ENCODE data around the gene ATG4A.
A peak's percentile ranks its signal among the peaks of the same experiment; 100 is the strongest.

Gene ATG4A

DNA sequence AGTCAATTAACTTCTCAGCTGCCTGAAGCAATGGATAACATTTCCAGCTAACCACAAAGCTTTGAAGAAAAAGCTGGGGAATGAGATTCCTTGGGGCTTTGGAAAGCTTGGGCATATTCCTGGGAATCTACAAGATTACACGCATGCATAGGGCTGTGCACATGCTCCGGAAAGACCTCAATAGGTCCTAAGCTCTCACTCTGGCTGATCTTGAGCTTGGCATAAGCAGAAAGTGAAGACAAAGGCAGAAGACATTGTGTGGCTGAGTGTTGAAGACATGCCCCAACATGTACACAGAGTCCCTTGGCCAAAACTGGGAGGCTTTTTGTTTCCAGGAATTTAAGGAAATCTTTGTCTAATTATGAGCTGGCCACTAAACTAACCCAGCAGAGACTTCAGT, 31.2 kb downstream of the ATG4A start:
- peak; percentile 5 to 6 for DNase-seq (ENCODE audit: low read depth in 2 of 2)

DNA sequence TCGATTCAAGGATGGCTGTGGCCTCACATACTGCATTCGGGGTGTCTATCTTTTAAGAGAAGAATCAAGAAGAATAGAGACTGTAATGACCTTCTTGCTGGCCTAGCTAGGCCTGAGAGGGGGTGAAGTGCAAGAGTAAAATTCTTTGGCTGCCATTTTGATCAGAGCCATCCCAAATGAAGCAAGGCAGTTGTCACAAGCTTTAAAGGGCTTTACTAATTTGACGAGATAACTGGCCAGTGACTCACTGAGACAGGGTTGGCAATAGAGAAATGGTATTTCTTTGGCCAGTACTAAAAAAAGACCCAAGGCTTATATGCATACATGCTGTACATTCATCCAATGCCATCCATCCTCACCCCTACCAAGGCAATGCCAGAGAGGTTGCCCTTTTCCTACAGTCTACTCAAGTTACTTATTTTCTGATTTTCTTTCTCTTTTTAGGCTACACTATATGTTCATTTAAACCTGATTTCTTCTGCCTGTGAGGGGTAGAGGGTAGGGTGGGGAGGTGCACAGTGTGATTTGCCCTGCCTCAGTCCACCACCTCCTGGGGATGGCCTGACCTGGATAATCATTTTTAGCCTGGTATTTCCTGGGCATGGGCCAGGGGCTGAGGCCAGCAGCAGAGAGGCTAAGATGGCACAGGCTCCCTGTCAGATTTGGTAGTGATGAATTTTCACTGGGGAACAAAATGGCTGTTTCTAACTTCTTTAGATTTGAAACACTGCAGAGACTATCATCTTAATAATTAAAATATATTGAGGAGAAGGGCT, 32.2 kb downstream of the ATG4A start:
- no peak for DNase-seq (ENCODE audit: low read depth in 2 of 2)

DNA sequence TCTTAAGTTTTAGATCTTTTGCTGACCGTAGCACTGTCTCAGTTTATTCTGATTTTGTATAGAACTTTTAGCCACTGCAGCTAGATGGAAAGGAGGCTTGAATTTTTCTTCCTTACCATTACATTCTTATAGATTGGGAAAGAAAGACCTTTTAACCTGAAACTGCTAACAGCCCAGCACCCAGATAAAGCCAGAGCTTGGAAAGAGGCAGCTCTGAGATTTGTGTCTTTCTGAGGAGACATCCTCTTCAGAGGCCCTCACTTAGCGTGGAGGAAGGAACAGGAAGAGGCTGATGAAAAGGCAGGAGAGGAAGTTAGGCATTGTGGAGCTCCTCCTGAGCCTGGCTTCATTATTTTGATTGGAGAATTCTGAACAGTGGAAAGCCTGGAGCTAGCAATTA, 35.1 kb downstream of the ATG4A start:
- no peak for DNase-seq (ENCODE audit: low read depth in 2 of 2)

DNA sequence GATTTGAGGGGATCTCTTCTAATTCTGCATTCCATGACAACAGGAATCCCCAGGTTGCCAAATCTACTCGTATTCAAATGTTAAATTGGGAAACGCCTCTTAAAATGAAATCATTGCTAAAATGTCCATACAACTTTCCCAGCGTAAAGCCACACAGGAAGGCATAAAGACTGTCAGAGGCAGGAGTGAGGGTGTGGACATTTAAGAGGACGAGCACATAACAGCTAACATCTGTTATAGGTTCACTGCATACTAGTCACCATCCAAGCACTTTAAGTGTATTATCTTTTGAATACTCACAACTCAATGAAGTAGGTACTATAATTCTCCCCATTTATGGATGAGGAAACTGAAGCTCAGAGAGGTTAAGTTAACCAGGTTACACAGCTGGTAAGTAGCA, 35.6 kb downstream of the ATG4A start:
- DNase-seq (ENCODE audit: low read depth in 2 of 2): no peak

DNA sequence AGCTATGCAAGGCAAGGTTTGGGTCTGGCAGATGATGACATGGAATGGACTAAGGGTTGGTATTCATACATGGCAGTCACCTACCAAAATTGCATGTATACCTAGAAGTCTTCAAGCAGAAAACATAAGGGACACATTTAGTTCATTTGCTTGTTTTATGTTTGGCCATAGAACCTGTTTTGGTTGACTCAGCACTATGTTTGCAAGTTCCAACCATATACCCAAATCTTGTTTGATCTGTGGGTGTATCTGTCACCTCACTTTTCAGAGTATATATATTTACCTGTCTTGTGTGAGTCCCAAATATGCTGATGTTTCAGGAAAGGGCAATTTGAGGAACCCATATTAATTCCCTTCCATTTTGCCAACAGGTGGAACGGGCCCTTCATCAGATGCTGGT, 39.3 kb downstream of the ATG4A start:
- no peak for DNase-seq (ENCODE audit: low read depth in 2 of 2)

DNA sequence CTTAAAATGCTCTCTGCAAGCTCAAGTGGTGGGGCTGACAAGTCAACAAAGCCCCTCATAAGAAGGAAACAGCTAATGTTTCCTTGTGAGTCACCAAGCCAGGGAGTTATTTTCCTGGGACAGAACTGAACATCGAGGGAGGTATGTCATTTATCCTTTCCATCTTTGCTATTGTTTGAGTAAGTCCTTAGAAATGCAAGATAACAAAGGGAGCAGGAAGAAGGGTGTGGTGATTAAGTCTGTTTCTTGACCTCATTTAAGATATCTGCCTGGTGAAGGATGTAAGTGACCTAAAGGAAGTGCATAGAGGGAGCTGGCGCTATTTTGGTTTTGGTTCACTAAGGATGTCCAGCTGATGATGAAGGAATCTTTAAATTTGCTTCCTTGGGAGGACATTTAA, 39.9 kb downstream of the ATG4A start:
- no peak for DNase-seq (ENCODE audit: low read depth in 2 of 2)

DNA sequence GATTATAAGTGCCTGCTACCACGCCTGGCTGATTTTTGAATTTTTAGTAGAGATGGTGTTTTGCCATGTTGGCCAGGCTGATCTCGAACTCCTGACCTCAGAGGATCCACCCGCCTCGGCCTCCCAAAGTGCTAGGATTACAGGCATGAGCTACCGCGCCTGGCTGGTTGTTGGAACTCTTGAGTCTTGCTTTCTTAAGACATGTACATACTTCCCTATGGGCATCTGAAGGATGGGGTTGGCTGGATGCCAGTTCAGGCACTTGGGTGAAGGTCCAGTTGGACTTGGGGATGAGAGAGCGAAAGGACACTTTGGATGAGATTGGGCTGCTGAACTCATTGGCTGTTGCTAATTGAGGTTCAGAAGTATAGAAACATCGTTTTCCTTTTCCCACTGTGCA, 40.5 kb downstream of the ATG4A start:
- DNase-seq (ENCODE audit: low read depth in 2 of 2): no peak

DNA sequence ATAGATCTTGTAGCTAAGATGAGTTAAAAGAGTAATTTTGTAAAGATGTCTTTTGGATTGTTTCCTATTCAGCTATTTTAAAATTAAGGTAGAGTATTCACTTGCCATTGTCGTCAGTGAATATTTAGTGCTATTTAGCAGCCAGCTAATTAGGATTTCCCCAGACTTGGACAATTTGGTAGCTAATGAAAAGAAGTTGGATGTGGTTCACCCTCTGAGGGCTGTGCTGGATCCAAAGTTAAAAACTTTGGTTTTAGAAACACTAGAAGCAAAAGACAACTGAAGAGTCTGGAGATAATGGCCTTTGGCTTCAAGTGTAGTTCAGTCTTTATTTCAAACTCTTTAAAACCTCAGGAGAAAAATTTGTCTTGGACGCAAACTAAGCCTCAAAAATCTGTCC, 41.3 kb downstream of the ATG4A start:
- no peak for DNase-seq (ENCODE audit: low read depth in 2 of 2)

DNA sequence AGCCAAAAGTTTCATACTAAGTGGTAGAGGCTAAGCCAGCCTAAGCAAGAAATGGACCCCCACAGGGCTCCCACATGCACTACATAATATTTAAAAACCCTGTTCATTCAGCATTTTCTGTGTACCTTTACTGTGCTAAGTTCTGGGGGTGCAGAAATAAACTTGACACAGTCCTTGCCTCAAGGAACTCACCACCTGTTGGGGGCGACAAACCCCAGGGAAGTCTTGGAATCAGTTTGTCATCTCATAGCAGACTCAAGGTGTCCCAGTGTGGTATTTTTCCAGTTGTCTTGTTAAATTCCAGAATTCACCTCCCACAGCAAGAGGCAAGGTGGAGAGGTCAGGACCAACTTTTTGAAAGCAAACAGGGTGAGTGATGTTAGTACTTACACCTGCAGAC, 43.1 kb downstream of the ATG4A start:
- no peak for DNase-seq (ENCODE audit: low read depth in 2 of 2)

DNA sequence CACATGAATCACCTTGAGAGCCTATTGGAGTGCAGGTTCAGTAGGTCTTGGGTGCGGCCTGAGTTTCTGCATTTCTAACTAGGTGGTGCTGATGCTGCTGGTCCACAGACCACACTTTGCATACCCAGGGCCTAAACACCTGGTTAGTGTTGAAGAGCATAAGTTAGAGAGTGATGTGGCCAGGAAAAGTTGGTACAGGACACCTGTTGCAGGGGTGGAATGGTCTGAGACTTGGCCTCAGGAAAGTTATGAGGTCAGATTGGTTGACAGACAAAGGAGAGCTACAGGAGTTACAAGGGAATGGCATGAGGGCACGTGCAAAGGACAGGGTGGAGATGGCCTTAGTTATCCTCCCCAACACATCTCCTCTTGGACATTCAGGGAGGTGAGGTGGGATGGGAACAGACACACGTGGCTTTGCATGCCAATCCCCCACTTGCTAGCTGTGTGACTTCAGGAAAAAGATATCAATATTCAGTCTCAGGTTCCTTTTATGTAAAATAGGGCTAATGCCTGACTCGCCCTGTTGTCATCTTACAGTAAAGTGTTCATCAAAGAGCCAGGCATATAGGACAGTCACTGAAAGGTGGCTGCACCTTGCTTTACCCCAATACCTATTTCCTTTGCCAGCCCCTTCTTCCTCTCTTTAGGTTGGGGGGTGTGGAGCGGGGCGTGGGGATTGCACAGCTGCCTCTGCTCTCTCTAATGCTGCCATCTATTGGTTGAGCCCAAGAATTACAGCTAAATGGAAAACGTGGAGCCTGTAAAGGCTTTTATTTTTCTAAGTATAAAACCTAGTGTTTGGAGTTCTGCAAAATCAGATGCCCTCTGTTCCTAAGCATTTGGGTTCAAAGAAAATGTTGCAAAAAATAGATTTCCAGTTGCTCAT, 47.5 kb downstream of the ATG4A start:
- DNase-seq (ENCODE audit: low read depth in 2 of 2): no peak

DNA sequence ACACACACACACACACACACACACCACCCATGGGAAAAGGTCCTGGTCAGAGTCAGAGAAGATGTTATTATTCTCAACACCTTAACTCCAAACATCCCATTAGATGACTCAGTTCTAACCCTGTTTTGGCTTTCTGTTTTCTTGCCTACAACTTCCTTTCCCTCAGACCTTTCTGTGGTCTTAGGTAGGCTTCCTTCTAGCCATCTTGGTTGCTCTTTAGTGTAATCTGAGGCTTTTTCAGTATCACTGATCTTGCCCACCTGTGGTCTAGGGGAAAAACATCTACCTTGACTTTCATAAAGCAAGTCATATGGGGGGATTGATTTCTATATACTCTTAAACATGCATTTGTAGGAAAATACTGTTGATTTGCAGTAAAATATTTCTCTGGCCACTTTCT, 56.9 kb downstream of the ATG4A start:
- DNase-seq (ENCODE audit: low read depth in 2 of 2): no peak

DNA sequence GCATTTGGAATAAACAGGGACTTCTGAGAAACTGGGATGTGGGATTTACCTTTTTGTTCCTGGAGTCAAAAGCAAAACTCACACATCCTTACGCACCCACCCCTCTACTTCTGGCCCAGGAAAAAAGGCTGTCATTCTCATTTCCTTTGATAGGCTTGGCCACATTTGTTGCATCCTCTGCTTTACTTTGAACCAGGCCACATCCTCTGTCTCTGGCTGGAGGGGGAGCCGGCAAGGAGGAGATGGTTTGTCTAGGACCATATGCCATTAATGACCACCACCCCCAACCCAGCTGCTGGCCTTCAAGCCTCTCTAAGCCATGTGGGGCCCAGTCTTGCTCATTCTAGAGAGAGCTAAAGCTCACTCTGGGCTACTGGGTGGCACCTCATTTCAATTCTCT, 64.5 kb downstream of the ATG4A start:
- no peak for DNase-seq (ENCODE audit: low read depth in 2 of 2)

DNA sequence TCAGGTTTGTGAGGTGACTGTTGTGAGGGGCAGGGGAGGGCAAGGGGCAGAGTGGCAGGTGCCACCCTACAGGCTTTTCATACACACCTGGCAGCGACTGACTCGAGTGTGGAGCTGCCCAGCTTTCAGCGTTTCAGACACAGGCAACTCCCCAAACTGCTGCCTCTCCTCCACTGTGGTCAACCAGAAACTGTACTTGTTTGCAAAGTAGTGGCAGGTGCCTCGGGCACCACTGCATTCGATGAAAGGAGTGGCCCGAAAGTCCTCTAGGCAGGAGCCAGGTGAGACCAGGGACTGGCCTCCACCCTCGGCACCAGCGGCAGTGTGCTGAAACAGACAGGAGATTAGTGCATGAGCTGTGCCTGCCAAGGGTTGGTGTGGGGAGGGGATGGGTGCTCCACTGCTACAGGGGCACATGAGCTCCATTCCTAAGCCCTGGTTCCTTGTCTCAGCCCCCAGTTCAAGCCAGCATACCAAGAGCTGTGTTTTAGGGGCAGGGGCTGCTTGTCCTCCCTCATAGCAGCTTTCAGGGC, 65.4 kb downstream of the ATG4A start:
- no peak for DNase-seq (ENCODE audit: low read depth in 2 of 2)

DNA sequence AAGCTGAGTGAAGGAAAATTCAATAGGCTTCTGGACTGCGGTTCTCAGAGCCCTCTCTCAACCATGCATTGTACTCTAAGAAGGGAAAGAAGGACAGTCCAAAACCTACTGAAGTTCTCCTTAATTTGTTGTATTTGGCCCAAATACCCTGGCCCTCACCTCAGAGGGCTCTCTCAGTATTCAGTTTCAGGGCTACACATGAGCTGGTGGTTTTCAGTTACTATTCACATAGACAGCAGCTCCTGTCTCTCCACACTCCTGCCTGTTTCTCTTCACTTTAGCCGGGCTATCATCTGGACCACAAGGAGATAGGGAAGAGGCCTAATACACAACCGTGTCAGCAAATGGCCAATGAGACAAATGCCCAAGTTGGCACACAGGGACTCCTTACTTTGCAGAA, 66.0 kb downstream of the ATG4A start:
- no peak for DNase-seq (ENCODE audit: low read depth in 2 of 2)

DNA sequence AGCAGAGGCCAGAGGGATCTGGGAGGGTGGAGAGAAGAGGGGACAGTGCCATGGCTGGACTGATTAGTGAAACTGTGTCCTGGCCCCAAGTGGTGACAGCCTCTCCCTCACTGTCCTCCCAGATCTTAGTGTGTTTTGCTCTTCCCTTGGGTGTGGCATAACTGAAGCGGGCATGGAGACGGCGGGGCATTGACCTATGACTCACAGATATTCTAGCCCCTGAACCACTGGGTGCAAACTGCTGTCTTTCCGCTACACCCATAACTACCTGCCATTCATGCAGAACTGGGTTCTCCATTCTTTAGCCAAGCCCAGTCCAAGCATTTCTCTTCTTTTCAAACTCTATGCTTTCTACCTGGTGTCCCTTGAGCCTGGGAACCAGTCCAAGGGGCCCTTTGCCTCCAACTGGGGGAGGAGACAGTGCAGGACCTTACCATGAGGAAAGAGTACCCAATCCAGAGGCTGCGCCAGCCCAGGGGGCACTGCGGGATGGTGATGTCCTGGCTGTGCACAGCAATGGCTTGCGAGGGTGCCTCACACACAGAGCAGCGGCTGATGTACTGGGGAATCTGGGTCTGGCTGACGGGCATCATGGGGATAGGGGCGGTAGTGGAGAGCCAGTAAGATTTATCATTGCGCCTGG, 67.6 kb downstream of the ATG4A start:
- no peak for DNase-seq (ENCODE audit: low read depth in 2 of 2)

DNA sequence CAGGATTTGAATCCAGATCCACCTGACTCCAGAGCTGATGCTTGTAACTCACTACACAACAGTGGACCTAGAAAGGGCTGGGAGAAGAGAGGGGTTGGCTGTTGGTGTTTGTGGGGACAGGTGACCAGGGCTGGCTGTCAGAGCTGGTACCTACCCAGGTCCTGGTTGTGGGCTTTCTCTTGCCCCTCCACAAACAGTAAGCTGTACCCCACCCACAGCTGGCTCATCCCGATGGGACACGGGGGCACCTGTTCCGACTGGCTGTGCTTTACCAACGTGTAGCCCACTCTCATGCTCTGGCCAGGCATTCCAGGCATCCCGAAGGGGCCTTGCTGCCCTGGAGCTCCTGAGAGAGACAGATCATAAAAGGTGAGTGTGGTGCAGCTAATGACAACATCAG, 68.7 kb downstream of the ATG4A start:
- DNase-seq (ENCODE audit: low read depth in 2 of 2): no peak

DNA sequence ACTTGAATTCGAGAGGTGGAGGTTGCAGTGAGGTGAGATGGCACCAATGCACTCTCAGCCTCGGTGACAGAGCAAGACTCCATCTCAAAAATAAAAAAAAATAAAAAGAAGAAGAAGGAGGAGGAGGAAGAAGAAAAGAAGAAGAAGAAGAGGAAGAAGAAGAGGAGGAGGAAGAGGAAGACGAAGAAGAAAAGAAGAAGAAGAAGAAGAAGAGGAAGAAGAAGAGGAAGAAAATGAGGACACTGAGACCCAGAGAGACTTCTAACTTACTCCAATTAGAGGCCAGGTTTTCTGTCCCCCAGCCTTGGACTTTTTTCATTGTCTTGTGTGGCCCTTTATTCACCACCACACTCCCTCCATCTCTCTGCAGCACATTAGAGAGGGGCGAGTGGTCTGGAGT, 70.7 kb downstream of the ATG4A start:
- no peak for DNase-seq (ENCODE audit: low read depth in 2 of 2)

DNA sequence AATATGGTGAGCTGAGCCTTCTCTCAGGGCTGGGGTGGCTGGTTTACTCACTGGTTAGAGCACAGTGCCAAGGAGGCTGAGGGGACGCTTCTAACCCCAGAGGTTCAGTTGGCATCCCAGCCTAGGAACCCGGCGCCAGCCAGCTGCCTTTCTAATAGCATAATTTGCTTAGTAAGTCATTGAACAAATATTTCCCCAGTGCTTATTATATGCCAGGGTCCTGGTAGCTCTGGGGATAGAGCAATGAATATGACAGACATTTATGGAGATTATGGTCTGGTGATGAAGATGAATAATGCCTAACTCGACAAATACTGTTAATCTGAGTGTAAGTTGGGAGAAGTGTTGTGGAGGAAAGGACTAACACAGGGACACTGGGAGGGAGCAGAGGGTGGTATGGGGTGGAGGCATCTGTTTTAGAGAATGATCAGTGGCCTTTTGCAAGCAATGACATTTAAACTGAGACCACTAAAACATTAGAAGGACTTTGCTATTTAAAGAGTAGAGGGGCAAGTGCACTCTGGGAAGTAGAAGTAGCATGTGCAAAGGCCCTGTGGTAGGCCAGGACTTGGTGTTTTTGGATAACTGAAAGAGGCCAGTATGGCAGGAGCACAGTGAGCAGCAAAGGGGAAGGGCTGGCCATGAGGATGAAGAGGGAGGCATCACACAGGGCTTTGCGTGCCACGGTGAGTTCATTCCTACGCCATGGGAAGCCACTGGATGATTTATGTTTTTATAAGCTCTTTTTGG, 71.9 kb downstream of the ATG4A start:
- DNase-seq (ENCODE audit: low read depth in 2 of 2): no peak

DNA sequence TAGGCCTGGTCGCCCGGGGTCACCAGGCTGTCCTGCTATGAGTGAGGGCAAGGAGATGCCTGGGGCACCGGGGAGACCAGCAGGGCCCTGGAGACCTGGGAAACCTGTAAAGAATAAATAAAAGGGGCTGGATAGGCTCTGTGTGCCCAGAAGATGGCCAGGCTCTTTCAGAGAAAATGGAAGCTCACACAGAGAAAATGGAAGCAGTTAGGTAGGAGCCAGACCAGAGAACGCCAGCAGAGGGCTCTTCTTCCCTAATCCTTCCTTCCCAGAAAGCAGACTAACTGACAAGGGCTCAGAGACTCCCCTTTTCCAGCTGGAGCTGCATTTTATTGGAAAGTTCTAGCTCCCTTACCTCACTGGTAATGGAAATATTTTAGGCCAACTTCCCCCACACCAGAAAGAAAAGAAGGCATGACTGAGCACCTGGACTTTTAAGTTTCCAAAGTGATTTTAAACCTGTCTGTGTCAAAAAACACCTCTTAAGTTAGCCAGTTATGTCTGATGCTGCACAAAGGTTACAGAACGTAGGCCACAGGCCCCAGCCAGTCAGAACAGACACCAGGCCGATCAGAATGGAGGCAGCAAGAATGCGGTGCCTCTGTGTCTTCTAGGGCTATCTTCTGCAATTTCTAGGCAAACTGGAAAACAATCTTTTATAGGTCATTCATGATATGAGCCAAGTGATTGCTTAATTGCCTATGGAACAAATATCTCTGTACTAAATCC, 74.0 kb downstream of the ATG4A start:
- DNase-seq (ENCODE audit: low read depth in 2 of 2): peak; percentile 4 to 10

DNA sequence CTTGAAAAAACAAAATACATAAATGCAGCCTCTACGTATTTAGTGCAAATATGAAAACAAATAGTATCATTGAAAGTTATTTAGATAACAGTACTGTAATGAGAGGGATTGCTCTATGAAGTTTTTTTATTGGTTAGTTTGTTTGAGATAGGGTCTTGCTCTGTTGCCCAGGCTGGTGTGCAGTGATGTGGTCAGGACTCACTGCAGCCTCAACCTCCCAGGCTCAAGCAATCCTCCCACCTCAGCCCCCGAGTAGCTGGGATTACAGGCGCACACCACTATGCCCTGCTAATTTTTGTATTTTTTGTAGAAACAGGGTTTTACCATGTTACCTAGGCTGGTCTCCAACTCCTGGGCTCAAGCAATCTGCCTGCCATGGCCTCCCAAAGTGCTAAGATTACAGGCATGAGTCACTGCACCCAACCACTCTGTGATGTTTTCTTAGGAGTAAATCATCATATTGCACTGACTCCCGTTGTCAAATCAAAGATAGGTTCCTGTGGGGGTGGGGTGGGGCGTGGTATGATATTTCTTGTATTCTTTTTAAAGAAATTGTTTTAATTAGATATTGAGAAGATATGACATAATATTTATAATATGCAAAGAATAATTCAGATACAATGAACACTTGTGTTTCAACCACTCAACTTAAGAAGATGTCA, 75.8 kb downstream of the ATG4A start:
- DNase-seq (ENCODE audit: low read depth in 2 of 2): no peak

Measured in fibroblast of skin of left biceps (primary cell).